HL-60/S4 treated with retinoic acid at 250 ng/mL for 4 days and 3 days (cell line): ENCODE measurements around the gene RABL3.
"Not testable (repeated sequence)": the region's sequence is repeated elsewhere in the genome, so short reads cannot be mapped to it uniquely, and the experiment has no call there.

Source experiments
- in situ Hi-C: fragments of 300-500 bp; cut with MboI; formaldehyde crosslinking; loops from 2 replicates; pipeline ENCODE4 v1.7.0; 2022; ENCODE audit warnings: low sequenced_read_pairs

Gene RABL3, protein sequence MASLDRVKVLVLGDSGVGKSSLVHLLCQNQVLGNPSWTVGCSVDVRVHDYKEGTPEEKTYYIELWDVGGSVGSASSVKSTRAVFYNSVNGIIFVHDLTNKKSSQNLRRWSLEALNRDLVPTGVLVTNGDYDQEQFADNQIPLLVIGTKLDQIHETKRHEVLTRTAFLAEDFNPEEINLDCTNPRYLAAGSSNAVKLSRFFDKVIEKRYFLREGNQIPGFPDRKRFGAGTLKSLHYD

DNA sequence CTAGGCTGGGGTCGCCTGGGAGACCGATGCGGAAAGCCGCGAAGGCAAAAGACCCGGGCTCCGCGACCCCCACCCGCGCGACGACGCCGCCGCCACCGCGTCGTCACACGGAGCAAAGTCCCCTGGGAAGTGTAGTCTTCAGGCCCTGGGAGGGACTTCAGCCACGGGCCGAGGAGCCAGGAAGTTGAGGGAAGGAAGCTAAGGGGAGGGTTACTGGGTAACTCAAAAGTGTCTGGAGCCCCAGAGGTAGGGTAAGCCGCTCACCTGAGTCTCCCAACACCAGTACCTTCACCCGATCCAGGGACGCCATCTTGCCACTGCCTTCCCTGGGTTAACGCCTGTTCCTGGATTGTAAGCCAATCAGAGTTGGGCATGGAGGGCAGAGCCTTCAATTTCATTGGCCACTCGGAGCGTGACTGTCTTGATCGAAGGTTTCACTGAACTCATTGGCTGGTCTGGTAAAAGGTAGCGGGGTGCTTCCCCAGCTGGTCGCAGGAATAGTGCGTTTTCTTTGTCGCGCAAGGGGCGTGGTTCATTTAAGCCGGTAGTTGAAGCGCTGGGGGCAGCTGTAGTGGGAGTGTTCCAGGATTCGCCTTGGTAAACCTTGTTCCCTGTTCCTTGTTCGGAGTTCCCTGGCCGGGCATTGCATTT lies at the start of gene RABL3, which contains the start of gene GTF2E1:
Gene RABL3 (minus strand): TSS at position 319 of the 651 bp plus-strand sequence. CDS start 9 bp downstream, at position 310.
Gene GTF2E1 (plus strand): TSS at position 547 of the 651 bp plus-strand sequence. CDS start 7,809 bp downstream, outside the sequence.
- in situ Hi-C loops: no loop called here

DNA sequence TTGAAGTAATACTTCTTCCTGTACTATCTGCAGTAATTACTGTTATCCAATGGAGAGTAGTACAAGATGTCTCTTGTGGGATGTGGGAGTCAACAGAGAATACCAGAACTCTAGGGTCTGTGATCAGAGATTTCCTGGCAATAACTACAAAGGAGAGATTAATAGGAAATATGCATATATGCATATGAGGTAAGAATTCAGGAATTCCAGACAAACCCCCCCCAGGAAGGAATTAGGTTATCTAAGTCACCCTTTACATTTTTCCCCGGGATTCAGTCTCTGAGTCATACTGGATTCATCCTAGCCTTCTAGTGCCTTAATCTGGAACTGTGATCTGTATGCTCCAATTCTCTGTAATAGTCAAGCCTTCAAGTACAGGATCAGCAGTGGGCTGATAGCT lies 49.6 kb upstream of the RABL3 start:
- in situ Hi-C loops: loop anchor here (25.0 kb wide), 1 partner anchor 230 kb away; no protein-coding TSS in a partner anchor

DNA sequence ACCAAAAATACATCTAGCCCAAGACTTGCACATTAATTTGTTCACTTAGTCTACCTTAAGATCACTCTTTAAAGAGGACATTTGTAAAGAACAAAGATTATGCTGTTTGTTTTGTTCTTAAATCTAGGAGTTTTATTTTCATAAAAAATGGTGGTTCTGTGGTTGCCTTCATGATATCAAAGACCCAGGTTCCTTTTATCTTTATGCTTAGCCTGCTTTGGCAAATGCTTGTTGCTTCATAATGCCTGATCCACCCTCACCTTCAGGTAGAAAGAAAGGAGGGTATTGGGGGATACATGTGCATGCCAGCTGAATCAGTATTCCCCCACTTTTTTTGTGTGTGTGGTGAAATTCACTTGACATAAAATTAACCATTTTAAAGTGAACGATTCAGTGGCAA lies 48.7 kb upstream of the RABL3 start:
- in situ Hi-C loops: loop anchor here (25.0 kb wide), 1 partner anchor 229 kb away; no protein-coding TSS in a partner anchor

DNA sequence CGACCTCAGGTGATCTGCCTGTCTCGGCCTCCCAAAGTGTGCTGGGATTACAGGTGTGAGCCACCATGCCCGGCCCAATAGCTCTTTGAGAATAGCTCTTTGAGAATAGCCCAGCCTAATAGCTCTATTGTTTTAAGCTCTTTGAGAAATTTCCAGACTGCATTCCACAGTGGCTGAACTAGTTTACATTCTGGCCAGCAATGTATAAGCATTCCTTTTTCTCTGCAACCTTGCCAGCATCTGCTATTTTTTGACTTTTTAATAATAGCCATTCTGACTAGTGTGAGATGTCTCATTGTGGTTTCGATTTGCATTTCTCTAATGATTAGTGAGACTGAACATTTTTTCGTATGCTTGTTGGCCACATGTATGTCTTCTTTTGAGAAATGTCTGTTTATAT lies 43.5 kb upstream of the RABL3 start:
- in situ Hi-C loops: loop anchor here (25.0 kb wide), 1 partner anchor 224 kb away; no protein-coding TSS in a partner anchor

DNA sequence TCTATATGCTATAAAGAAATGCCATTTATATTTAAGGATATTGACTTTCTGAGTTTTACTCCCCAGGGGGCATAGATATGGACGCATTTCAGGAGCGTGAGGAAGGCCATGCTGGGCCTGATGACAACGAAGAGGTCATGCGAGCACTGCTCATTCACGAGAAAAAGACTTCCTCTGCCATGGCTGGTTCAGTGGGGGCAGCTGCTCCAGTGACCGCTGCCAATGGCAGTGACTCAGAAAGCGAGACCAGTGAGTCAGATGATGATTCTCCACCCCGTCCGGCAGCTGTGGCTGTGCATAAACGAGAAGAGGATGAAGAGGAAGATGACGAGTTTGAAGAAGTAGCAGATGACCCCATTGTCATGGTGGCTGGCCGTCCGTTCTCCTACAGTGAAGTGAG lies 38.7 kb upstream of the RABL3 start:
- in situ Hi-C loops: loop anchor here (25.0 kb wide), 1 partner anchor 219 kb away; no protein-coding TSS in a partner anchor

DNA sequence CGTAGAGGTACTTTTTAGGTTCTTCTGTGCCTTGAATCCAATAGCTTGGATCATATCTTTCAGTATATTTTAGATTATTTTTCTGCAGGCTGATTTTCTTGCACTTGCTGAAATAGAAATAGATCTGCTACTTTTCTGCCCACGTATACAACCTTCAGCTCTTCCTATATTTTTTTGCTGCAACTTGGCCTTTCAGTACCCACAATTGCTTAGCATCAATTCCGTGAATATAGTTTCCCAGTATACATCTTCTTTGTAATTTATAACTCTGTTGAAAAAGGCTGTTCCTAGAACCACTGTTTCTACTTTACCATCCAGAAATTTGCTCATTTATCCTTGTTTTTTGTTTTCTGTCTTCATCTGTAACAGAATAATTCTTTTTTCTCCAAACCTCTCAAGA lies 36.5 kb upstream of the RABL3 start:
- in situ Hi-C loops: loop anchor here (25.0 kb wide), 1 partner anchor 216 kb away; no protein-coding TSS in a partner anchor

DNA sequence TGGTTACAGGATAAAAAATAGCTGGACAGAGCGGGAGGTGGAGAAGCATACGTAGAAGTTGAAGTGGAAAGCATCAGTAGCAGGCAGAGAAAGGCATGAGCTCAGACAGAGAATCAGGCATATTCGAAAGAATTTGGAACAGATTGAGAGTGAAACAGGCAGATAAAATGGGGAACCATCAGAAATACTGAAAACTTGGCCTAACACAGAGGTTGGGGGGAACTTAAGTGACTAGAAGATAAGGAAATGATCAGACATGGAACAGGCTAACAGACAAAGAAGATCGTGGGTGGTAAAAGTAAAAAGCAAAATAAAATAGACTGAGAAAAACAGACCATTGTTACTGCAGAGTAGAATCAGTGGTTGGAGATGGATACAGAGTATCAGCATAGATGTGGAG lies 33.1 kb upstream of the RABL3 start:
- in situ Hi-C loops: loop anchor here (25.0 kb wide), 1 partner anchor 213 kb away; no protein-coding TSS in a partner anchor

DNA sequence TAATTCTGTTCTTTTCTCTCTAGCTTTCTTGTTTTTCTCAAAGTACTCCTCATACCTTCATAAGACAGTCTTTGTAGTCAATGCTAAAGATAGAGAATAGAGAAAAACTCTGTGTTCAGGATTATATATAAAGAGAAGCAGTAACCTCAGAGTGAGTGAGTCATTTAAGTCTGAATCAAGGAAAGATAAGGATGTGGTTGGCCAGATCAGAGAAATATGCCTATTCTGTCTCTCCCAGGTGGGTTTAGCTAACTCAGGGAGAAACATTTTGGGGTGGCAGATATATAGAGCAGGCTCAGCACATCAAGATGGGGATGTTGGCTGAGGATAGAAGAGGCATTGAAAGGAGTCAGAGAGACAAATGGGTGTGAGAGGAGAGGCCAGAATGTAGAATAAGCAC lies 31.6 kb upstream of the RABL3 start:
- in situ Hi-C loops: no loop called here

DNA sequence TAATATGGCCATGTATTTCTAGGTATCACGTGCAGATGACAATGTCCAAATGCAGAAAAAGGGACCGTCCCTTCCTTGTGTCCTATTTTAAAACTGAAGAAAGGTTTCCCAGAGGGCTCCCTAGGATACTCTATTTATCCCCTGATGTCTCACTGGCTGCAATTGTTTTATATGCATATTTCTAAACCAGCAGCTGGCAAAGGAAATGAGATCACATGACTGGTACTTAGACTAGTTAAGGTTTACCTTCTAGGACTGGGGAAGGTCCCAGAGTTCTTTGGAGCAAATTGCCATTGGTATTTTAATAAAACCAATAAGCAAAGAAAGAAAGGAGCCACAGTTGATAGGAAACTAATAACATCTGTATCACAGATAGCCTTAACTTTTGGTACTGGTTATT lies 29.8 kb upstream of the RABL3 start:
- in situ Hi-C loops: no loop called here

DNA sequence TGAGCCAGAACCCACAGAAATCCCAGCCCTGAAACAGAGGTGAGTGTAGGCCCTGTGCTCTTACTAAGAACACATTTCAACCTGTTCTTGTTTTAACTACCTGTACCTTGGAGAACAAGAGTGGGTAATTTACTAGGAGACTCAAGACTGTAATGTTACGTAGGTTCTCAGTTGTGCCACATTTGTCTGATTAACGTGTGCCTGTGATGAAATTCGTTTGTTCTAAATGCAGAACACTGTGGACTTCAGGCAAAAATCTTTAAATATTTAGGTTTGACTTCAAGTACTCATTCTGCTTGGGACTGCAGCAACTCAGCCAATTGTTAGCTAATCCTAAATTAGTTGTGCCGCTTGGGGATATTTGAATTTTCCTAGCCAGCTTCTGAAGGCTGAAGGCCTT lies 28.6 kb upstream of the RABL3 start:
- in situ Hi-C loops: no loop called here

DNA sequence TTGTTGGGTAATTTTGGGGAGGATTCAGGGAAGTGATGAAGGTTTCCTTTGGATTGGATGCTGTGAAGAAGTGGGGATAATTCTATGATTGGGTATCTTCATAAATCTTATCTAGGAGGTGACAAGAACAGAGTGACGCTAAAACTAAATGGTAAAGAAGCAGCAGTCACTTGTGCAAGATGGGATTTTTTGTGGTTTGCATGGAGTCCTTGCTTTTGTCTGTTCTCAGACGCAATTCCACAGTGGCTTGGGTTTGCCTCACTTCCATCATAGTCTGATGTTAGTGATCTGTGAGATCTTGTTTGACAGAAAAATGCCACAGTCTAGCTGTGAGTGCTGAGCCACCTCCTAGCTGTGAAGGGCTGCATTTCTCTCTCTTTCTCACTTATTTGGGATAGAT lies 27.1 kb upstream of the RABL3 start:
- in situ Hi-C loops: no loop called here

DNA sequence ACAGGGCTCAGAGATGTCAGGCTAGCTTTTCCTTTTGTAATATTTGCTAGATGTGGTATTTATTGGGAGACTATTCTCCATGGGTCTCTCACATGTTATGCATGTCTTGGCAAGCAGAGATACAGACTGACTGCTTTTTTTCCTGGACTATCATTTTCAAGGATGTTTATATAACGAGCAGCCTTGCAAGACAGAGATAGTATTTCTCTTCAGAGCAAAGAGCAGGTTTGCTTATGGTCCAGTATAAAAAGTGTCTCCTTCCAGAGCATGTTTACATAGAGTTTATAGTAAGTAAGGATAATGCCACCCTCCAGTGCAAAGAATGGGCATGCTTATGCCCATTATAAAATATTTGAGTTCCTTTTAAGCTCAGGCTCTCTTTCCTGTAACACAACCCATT lies 24.8 kb upstream of the RABL3 start:
- in situ Hi-C loops: no loop called here

DNA sequence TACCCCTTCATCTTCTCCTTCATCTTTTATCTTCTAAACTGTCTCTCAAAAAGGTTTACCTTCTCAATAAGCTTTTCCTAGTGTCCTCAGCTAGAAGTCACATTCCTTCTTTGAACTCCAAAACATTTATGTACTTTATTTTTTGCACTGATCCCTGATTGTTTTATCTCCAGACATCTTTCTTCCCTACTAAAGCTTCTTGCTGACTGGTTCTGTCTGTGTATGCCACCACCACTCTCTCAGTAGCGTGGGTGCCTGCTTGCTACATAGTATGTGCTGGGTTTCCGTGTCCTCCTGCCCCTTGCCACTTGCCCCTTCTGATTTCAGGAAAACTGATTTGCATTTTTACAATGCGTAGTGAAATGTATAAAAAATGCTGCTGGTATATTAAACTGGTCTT lies 24.3 kb upstream of the RABL3 start:
- in situ Hi-C loops: no loop called here

DNA sequence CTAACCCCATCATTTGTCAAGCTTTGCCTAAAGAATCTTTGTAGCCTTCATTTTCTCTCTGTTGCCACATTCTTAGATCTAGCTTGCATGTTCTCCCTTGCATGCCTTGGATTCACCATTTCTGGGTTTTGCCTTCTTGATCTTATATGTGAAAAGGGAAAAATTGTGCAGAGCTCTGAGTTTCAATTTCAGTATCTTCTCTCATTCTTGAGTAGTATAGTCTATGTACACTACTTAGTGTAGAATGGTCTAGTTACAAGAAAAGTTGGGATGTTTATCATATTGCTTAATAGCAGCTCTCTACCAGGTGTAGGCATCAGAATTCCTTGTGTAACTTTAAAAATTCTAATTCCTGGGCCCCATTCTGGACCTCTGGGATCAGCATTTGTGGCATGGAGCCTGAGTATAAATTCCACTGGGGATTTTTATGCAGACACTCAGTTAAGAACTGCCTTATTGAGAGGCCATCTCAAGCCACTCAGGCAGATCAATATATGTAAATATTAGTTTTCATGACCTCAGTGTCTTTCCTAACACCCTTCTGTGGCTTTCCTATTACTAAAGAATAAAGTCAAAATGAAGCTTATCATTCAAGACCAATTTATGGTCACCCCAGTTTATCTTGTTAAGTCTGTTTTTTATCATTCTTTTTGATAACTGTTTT lies 23.6 kb upstream of the RABL3 start:
- in situ Hi-C loops: no loop called here

DNA sequence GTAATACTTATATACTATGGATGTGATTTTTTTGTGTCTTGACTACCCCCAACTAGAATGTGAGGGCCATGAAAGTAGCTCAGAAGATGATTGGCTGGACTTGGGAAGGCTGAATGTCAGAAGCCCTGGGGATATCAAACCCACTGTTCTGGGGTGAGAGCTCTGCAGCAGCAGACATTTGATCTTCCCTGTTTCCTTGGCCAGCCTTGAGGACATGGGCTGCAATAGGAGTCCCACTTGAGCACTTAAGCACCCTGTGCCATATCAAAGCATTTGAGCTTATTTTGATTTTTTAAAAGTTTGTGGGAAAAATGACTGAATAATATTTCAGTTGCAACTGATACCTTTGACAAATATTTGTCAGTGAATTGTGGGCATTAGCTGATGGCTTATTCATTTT lies 21.9 kb upstream of the RABL3 start:
- in situ Hi-C loops: no loop called here

DNA sequence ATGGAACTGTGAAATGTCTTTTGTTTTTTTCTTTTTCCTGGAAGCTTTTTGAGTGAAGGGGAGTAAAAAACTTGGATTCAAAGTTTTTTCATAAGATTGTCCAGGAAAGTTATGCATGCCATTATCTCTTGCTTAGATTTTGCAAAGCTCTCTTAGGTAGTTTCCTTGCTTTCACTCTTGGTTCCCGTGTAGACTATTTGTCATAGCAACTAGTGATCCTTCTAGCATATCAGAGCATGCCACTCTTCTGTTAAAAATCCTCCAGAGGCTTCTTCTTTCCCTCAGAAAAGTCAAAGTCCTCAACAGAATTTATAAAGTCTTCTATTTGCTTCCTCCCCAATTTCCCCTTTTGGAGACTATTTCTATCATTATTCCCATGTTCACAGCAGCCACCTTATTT lies 21.3 kb upstream of the RABL3 start:
- in situ Hi-C loops: no loop called here

DNA sequence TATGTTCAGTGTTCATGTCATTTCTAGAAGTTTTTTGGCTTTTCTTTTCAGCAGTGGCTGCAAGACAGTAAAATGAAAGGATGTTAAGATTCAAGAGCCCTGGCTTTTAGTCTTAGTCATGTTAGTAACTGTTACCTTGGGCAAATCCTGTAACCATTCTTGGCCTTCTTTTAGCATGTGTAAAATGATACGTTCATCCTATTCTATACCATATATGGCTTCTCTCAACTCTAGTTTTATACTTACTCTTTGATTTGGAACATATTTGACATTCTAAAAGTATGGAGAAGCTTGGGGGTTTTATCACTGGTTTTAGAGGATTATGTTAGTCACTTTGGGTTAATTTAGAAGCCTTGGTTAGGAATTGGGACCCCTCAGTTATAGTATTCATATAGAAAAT lies 20.3 kb upstream of the RABL3 start:
- in situ Hi-C loops: no loop called here

DNA sequence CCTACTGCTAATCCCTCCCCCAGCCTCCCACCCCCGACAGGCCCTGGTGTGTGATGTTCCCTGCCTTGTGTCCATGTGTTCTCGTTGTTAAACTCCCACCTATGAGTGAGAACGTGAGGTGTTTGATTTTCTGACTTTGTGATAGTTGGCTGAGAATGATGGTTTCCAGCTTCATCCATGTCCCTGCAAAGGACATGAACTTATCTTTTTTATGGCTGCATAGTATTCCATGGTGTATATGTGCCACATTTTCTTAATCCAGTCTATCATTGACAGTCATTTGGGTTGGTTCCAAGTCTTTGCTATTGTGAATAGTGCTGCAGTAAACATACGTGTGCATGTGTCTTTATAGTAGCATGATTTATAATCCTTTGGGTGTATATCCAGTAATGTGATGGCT lies 16.2 kb upstream of the RABL3 start:
- in situ Hi-C loops: not testable (repeated sequence)

DNA sequence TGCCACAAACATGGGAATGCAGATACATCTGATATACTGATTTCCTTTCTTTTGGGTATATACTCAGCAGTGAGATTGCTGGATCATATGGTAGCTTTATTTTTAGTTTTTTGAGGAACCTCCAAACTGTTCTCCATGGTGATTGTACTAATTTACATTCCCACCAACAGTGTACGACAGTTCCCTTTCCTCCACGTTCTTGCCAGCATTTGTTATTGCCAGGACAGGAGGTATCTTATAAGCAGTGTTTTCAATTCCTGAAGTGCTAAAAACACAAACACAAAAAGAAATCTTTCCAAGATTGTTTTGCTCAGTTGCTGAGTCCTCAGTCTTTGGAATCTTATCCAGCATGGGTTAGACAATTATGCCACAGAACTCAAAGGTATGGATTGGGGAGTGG lies 13.7 kb upstream of the RABL3 start:
- in situ Hi-C loops: no loop called here

DNA sequence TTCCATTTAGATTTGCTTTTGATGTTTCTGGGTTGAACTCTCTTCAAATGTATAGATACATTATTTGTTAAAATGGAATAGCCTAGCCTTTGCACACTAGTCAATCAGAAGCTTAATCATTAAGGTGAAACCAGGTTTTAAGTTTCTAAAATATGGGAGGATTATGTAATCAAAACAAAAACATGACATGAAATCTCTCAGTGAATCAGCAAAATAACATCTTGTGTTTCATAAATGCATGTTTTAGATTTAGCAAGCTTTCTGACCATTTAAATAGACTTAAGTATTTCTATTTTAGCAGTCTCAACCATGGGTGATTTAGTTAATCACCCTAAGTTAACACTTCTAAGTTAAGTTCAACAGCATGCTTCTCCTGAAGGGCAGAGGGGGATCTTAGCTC lies 11.5 kb upstream of the RABL3 start:
- in situ Hi-C loops: no loop called here

DNA sequence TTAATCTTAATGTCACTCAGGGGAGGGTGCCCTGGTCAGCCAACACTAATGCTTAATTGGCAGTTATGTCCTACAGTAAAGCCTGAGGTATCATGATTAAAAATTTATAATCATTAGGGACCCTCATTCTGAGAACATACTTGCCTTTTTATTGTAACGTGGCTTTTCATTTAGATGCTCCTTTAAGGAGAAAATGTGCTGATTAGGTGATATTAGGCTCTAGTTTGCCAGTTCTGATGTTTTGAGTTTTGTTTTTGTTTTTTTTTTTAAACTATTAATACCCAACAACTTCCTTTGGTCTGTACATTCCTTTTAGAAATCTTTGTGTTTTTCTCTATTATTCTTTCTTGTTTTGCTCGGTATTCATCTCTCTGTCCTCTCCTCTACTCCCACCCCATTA lies 10.5 kb upstream of the RABL3 start:
- in situ Hi-C loops: no loop called here

DNA sequence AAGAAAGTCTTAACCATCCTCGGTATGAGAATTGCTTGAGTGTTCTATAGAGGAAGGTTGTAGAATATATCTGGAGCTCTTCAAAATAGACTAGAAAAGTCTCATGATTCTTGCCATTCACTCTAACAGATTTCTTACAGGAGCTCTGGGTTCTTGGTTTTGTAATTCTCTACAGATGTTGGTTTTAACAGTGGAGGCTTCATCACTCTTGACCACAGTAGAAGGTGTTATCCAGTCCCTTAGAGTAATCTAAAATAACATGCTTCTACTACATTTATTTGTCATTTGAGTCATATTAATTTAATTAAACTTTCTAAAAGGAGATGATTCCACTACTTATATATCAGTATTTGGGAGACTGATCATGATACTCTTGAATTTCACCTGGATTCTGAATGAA lies 9.9 kb upstream of the RABL3 start:
- in situ Hi-C loops: no loop called here
